Measurements from ENCODE around the gene DNAH11.

DNAH11 gene

GRCh38 chr7:21768279-21768678, 225.4 kb downstream of the DNAH11 start:
- TF ChIP-seq CTCF (IDR thresholded peaks at IDR 0.05) (no peak), ZFX (IDR thresholded peaks at IDR 0.05; ENCODE audit: borderline replicate concordance) (no peak)
- no peak overlapping the region for H3K27ac ChIP-seq

GRCh38 chr7:21771266-21771665, 228.4 kb downstream of the DNAH11 start:
- TF ChIP-seq ZFX (IDR thresholded peaks at IDR 0.05; ENCODE audit: borderline replicate concordance) (no peak), CTCF (IDR thresholded peaks at IDR 0.05) (no peak)
- no peak overlapping the region for H3K27ac ChIP-seq

GRCh38 chr7:21771906-21772610, 229.2 kb downstream of the DNAH11 start:
- no peak overlapping the region for H3K27ac ChIP-seq
- TF ChIP-seq CTCF (IDR thresholded peaks at IDR 0.05): no peak
- no peak for TF ChIP-seq ZFX (IDR thresholded peaks at IDR 0.05; ENCODE audit: borderline replicate concordance)

- no peak overlapping the region for H3K27ac ChIP-seq
- no peak for TF ChIP-seq CTCF (IDR thresholded peaks at IDR 0.05)
- TF ChIP-seq ZFX (IDR thresholded peaks at IDR 0.05; ENCODE audit: borderline replicate concordance): no peak
Observed at GRCh38 chr7:21773326-21773725, 230.5 kb downstream of the DNAH11 start.

GRCh38 chr7:21777921-21778320, 235.1 kb downstream of the DNAH11 start:
- no peak overlapping the region for H3K27ac ChIP-seq
- no peak for TF ChIP-seq ZFX (IDR thresholded peaks at IDR 0.05; ENCODE audit: borderline replicate concordance)
- TF ChIP-seq CTCF (IDR thresholded peaks at IDR 0.05): no peak

GRCh38 chr7:21778953-21779352, 236.1 kb downstream of the DNAH11 start:
- no peak for TF ChIP-seq ZFX (IDR thresholded peaks at IDR 0.05; ENCODE audit: borderline replicate concordance)
- no peak for TF ChIP-seq CTCF (IDR thresholded peaks at IDR 0.05)
- no peak overlapping the region for H3K27ac ChIP-seq

GRCh38 chr7:21782996-21783395, 240.2 kb downstream of the DNAH11 start:
- no peak for TF ChIP-seq CTCF (IDR thresholded peaks at IDR 0.05)
- no peak for TF ChIP-seq ZFX (IDR thresholded peaks at IDR 0.05; ENCODE audit: borderline replicate concordance)
- no peak overlapping the region for H3K27ac ChIP-seq
